NCI-H2107 treated with DMSO at 0.1 percent for 48 hours (cell line): ENCODE measurements around the gene SLC19A1.
"Not testable (repeated sequence)": the region's sequence is repeated elsewhere in the genome, so short reads cannot be mapped to it uniquely, and the experiment has no call there.

Source experiments
- DNase-seq: peaks from one replicate; lab custom pipeline; 2025; ENCODE audit not compliant: unreplicated experiment; lab: John Stamatoyannopoulos, UW

SLC19A1 gene

DNA sequence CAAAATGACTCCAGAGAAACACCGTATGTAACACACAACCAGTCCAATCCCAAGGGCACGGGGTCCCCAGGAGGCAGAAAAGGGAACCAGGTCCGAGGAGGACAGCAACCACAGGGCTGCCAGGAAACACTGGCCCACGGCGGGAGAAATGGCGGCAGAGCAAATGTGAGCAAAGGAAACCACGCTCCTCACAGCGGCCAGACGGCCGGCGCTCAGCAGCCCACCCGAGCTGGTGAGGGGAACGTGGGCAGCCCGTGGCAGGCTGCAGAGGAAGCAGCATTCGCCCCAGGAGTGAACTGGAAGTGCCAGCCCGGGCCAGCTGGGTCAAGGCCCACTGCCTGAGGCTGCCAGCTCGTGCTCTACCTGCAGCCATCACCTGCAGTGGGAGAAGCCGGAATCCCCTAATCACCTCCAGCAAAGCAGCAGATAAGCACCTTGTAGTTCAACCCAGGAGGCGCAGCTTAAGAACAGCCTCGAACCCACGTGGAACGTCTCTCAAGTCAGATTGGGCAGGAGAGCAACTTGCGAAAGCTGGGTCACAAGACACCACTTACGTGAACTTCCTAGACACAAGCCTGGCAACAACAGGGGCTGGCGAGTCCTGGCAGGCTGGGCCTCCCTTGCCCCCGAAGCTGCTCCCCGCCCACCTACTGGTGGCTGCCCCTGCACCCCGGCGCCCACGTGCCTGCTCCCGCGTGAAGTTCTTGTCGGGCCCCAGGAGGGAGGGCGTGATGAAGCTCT is 6.7 kb downstream of the SLC19A1 start:
- no peak for DNase-seq

DNA sequence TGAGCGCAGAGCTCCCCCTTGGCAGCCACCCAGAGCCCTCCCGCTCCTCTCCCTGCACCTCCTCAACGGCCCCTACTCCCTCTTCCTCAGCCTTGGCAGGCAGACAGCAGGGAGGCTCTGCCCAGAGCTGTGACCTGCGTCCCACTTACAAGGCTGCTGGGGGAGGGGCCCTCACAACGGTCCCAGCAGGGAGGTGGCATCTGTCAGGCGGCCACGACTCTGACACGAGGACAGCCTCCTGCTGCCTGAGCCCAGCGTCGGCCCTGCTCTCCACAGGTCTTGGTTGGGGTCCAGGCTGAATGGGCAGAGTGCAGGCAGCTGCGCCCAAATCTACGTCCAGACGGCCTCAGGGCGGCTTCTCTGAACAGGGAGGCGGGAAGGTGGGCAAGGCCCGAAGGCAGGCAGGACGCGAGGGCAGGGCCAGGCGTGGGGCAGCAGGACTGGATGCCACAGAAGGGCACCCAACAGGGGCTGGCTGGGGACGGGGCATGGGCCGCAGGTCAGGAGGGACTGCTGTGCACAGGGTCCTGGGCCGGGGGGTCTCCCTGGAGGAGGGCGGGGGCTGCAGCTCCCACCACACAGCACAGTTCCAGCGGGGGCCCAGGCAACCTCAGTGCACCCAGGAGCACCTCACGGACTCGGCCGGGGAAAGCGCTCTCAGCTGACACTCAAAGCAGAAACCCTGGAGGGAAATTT is 7.5 kb downstream of the SLC19A1 start:
- DNase-seq, result no peak

DNA sequence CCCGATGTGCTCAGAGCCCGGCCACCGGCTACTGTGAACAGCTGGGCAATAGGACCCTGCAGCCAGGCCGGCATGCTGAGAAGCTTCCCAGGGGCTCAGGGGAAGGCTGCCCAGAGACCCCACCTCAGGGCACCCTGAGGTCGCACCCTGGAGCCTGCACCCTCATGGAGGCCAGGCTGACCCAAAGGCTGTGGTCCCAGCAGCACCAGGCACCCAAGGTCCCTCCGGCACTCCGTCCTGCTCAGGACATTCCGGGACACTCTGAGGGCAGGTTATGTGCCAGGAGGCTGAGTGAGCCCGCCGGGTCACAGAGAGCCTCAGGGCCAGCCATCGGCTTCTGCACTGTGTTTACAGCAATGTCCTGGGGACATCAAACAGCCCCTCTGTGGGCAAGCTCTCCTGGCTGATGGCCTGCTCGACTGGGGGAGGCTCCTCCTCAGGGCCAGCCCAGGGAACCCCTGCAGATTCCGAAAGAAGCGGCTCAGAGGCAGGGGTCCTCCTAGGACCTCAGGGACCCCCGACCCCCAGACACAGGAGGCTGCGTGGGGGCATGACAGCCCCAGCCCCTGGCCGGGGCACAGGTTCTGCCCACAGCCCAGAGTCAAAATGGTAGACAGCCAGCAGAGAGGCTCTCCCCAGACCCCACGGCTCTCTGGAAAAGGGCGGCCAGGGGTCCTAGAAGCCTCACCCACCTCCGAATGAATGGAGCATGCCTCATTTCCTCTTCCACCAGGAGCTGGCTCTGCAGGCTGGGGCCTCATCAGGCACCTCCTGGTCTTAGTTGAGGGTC is 8.2 kb downstream of the SLC19A1 start:
- DNase-seq, result no peak

DNA sequence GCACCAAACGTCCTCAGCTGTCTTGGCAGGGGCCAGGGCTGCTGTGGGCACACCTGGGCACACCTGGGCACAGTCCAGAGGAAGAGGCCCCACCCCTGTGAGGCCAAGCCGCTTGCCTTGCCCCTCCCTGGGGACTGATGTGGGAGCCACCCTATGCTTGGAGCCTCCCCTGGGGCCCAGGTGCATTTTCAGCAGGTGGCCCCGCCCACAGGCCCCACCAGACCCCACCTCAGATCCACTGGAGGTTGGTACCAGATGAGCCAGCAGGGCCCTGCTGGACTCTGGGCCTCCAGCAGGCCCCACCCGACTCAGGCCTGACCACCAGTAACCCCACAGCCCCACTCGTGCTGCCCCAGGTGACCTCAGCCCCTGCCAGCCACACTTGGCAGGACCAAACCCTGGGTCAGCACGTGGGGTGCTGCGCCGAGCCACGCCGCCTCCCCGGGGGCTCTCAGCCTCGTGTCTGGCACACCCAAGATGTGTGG is 8.8 kb downstream of the SLC19A1 start:
- no peak for DNase-seq

DNA sequence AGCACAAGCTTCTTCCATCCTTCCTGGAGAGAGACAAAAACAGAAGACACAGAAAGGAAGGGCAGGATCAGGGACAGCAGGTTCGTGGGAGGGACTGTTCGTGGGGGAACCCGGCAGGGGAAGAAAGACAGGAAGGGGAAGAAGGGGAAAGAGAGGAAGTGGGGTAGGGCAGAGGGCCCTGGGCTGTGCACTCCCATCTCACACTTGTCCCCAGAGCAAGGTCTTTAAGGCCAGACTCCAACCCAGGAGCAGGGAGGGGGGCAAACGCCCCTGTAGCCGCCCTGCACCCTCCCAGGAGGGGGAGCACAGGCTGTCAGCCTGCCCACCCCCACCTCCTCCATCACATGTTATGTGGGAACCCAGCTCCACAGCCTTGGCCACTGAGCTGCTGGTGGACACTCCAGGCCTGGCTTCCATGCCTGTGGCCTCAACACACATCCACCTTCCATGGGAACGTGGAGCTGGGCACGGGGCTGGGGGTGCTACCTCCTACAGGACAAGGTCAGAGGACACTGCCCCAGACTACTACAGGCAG is 9.3 kb downstream of the SLC19A1 start:
- DNase-seq, result no peak

DNA sequence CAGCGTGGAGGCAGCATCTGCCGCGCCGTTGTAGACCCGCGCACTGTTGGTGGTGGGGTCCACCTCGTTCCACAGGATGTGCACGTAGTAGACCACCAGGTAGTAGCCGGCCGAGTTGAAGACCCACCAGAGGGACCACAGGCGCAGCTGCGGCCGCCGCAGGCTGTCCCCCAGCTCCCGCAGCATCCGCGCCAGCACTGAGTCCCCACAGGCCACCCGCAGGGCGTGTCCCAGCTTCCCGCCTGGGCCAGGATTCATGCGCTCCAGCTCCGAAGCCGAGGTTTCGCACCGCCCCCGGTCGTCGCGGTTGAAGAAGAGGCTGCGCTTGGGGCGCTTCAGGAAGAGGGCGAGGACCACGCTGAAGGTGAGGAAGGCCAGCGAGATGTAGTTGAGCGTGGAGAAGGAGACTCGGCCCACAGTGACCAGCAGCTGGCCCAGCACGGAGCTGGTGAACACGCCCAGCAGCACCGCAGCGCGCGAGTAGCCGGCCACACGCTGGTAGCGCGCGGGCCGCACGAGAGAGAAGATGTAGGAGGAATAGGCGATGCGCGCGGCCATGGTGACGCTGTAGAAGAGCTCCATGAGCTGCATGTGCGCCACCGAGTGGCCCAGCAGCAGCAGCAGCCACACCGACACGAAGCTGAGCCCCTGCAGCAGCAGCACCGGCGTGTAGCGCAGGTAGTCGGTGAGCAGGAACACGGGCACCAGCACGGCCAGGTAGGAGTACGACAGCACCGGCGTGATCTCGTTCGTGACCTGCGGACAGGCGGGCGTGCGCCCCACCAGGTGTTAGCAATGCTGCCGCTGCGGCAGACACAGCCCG is 10.6 kb downstream of the SLC19A1 start:
- DNase-seq, result no peak

DNA sequence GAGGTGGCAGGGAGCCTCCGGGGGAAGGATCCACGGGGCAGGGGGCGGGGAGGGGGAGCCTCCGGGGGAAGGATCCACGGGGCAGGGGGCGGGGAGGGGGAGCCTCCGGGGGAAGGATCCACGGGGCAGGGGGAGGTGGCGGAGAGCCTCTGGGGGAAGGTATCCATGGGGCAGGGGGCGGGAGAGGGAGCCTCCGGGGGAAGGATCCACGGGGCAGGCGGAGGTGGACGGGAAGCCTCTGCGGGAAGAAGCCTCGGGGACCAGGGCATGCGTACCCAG is 11.2 kb downstream of the SLC19A1 start:
- not testable (repeated sequence) for DNase-seq

DNA sequence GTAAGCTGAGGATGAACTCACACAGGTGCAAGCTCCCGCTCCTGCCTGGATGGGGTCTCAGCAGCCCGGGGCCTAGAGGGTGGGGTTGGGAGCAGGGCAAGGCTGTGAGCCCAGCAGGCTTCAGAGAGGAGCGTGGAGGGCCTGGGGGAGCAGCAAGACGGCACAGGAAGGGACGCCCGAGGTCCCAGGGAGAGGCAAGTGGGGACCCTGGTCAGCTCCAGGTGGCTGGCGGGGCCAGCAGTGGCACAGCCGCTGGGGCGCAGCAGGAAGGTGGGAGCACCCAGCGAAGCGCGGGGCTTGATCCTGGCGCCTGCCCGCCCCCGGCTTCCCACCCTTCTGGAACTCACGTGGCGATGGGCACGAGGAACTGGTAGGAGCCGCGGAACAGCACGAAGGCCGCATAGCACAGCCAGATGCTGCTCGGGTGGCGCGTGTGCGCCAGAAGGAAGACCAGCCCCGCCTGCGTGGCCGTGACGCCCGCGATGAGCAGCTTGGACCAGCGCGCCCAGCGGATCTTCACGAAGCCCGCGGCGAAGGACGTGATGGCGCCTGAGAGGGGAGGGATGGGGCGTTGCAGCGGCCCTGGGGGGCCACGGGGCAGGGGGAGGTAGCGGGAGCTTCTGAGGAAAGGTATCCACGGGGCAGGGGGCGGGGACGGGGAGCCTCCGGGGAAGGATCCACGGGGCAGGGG is 11.7 kb downstream of the SLC19A1 start:
- no peak for DNase-seq

DNA sequence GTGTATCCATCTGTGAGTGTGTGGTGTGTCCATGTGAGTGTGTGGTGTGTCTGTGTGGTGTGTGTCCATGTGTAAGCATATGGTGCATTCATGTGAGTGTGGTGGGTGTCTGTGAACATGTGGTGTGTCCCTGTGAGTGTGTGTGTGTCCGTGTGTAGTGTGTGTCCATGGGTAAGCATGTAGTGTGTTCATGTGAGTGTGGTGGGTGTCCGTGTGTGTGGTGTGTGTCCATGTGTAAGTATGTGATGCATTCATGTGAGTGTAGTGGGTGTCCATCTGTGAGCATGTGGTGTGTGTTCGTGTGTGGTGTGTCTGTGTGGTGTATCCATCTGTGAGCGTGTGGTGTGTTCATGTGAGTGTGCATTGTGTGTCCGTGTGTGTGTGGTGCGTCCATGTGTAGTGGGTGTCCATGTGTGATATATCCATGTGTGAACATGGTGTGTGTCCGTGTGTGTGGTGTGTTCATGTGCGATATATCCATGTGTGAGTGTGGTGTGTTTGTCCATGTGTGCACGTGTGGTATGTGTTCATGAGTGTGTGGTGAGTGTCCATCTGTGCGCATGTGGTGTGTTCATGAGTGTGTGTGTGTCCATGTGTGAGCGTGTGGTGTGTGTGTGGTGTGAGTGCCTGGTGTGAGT is 12.3 kb downstream of the SLC19A1 start:
- DNase-seq, result no peak

DNA sequence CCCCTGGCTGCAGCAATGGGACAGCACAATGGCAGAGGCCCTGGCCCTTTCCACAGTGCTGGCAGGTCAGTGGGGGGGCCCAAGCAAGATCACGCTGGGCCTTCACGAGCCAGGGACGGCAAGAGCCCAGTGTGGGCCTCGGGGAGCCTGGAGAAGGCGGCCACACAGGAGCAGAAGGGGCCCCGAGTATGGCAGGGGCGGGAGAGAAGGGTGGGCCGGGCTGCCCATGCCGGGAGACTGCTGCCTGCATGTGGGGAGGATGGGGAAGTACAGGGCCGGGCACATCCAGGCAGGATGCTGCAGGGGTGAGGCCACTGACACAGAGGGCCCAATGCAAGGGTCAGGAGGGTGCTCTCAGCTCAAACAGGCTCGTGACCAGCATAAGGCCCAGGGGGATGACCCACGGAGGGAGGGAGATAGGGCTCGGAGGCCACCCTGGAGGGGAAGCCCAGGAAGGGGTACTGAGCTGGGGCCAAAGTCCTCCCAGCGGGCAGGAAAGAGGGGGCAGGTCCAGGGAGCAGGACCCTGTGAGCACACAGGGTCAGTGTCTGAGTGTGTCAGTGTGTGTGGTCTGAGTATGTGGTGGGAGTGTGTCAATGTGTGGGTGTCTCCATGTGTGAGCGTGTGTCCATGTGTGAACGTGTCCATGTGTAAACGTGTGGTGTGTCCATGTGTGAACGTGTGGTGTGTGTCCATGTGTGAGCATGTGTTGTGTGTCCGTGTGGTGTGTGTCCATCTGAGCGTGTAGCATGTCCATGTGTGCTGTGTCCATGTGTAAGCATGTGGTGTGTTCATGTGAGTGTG is 13.1 kb downstream of the SLC19A1 start:
- DNase-seq, result no peak

DNA sequence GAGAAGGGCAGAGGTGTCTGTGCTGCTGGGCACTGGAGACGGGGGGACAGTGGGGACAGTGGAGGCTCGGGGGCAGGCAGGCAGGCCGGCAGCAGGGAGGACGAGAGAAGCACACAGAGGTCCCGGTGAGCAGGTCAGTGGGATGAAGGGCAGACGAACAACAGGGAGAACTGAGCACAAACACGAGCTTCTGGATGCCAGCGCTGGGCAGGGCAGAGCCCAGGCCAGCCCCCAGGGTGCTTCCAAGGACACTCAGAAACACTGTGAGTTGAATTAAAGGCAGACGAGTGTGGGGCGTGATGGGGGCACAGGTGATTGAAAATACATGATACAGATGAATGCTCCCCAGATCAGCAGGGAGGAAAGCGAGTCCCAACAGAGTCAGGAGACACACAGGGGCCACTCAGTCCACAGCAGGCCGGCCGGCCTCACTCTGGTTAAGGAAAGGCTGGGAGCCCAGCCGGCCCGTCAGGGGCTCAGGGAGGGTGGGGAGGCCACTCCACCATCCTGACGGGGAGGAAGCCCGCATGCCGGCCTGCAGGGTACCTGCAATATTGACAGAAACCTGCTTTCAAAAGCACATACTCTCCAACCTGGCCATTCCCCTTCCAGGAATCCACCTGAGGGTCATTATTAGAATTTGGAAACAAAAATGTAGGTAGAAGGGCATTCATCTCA is 14.1 kb downstream of the SLC19A1 start:
- no peak for DNase-seq

DNA sequence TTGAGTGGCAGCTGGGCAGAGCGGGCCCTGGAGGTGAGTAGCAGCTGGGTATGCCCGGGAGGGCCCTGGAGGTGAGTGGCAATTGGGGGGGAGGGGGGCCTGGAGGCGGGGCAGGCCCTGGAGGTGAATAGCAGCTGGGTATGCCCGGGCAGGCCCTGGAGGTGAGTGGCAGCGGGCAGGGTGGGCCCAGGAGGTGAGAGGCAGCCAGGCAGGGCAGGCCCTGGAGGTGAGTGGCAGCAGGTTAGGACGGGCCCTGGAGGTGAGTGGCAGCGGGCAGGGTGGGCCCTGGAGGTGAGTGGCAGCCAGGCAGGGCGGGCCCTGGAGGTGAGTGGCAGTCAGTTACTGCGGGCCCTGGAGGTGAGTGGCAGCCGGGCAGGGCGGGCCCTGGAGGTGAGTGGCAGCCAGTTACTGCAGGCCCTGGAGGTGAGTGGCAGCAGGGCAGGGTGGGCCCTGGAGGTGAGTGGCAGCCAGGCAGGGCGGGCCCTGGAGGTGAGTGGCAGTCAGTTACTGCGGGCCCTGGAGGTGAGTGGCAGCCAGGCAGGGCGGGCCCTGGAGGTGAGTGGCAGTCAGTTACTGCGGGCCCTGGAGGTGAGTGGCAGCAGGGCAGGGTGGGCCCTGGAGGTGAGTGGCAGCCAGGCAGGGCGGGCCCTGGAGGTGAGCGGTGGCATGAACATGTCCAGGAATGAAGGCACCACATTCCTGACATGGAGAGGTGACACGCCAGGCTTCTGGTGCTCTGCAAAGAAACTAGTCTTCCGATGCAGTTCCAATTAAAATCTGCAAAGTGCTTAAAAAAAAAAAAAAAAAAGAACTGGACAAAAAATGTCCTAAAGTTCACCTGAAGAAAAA is 14.9 kb downstream of the SLC19A1 start:
- DNase-seq, result not testable (repeated sequence)

DNA sequence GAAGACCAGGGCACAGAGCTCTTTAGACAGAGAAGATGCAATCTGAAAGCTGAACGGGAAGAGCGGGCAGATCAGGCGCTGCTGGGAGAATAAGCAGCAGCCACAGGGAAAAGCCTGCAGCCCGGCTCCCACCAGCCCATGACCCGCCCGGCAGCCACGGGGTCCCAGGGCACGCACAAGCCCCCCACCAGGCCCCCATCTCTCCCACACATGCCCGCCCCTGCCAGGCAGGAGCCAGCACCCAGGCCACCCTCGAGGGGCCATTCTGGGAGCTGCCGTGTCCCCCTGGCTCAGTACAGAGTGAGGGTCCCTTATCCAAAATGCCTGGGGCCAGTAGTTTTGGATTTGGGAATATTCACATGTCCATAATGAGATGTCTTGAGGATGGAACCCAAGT is 16.3 kb downstream of the SLC19A1 start:
- DNase-seq, result no peak

DNA sequence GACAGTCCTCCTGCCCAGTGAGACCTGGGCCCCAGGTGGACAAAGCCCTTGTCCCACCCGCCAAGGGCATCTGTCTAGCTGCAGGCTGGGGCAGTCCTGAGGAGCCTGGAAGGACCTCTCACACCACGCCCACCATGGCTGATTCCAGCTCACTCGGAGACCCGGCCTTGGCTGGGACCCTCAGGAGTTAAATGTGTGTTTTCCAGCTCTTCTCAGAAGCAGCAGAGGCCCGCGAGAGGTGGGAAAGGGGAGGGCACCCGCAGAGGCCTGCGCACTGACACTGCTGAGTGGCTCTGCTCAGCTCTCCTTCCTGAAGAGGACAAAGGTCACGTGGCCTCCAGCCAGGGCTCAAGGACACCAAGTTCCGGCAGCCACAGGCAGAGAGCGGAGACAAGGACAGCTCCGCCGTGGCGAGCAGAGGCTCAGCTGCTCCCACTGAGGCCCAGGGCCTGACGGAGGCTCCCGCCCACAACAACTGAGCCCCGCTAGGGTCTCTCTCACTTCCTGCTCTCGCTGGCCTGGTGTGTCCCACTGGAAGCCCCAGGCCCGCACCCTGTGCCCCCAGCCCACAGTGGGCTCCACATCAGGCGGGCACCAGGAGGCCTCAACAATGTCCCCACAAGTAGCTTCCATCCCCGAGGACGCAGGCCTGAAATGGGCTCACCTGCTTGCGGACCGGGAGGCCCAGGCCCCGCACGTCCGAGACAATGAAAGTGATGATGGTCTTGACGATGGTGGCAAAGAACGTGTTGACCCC is 16.9 kb downstream of the SLC19A1 start:
- no peak for DNase-seq

DNA sequence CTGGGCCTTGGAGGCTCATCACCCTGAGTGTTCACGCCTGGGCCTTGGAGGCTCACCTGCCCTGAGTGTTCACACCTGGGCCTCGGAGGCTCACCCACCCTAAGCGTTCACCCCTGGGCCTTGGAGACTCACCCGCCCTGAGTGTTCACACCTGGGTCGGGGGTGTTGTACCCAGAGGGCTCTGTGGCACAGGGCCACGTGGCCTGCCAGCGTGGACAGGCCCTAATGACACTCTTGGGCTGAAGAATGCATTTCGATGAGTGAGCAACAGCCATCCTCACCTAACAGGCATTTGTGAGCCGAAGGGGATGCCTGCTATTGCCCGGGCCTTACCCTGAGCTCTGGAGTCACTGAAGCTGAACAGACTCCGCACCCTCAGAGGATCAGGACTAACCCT is 17.5 kb downstream of the SLC19A1 start:
- DNase-seq, result no peak

DNA sequence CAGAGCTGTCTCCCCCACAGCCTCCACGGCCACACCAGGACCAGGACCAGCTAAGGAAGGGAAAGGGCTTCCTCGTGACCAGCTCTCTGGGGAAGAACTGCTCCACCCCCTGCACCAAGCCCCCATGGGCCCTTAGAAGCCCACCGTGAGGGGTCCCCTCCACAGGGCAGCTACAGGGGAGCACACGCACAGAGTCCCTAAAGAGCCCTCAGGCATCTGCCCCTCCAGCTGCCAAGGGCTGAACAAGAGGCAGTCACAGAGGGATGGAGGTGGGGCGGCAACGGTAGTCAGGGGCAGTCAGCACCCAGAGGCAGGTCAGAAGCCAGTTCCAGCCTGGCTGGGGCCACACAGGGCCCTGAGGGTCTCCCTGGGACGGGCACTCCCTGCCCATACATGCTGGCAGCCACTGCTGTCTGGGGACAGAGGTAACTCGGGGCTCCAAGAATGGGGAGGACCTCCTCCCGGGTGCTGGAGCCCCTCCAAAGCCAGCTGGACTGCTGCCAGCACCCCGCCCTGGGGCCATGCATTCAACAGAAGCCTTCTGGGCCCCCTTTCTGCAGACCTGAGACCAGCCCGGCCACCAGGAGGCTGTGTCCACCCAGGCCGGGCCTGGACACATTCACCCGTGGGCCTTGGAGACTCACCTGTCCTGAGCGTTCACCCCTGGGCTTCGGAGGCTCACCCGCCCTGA is 18.7 kb downstream of the SLC19A1 start:
- no peak for DNase-seq
